ENCODE results near the gene FHIT. TPM values are rescaled to one million over a fixed set of nuclear protein-coding genes. Genes with fewer than 3 reads are reported as not detected.

FHIT gene
- total RNA-seq, 1 donor from 2014 or later, result 11.7 TPM

DNA sequence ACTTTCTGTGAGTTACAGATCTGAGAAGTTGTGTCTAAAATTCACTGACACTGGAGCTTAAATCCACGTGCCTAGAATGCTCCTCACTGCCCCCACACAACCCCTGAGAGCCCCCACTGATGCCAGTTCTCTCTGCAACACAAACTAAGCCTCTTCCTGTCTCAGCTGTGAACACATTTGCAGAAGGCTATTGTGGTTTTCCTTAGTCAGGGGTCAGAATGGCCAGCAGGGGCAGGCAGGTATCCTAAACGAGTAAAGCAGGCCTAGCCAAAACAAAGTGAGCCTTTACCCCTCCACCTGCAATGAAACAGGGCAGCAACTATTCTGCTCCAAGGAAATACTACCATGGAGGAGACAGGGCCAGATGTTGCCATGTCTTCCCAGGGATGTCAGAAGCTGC is 78.6 kb downstream of the FHIT start:
- no peak overlapping the region for H3K4me3 Mint-ChIP-seq
- no peaks in the 10 kb centered on the region for H3K36me3 Mint-ChIP-seq
- peaks cover 8% of the 10 kb centered on the region for H3K4me1 Mint-ChIP-seq (ENCODE audit: unreplicated experiment)
- peaks cover 9% of the 10 kb centered on the region for H3K9me3 Mint-ChIP-seq
- TF ChIP-seq, protein P1, sequence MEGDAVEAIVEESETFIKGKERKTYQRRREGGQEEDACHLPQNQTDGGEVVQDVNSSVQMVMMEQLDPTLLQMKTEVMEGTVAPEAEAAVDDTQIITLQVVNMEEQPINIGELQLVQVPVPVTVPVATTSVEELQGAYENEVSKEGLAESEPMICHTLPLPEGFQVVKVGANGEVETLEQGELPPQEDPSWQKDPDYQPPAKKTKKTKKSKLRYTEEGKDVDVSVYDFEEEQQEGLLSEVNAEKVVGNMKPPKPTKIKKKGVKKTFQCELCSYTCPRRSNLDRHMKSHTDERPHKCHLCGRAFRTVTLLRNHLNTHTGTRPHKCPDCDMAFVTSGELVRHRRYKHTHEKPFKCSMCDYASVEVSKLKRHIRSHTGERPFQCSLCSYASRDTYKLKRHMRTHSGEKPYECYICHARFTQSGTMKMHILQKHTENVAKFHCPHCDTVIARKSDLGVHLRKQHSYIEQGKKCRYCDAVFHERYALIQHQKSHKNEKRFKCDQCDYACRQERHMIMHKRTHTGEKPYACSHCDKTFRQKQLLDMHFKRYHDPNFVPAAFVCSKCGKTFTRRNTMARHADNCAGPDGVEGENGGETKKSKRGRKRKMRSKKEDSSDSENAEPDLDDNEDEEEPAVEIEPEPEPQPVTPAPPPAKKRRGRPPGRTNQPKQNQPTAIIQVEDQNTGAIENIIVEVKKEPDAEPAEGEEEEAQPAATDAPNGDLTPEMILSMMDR (conservative IDR thresholded peaks at IDR 0.05), result peak; percentile 52
- H3K27me3 Mint-ChIP-seq, result no peaks in the 10 kb centered on the region
- DNase-seq (ENCODE audit: extremely low spot score, unreplicated experiment), result no peak
- H3K27ac Mint-ChIP-seq, result no peak overlapping the region

DNA sequence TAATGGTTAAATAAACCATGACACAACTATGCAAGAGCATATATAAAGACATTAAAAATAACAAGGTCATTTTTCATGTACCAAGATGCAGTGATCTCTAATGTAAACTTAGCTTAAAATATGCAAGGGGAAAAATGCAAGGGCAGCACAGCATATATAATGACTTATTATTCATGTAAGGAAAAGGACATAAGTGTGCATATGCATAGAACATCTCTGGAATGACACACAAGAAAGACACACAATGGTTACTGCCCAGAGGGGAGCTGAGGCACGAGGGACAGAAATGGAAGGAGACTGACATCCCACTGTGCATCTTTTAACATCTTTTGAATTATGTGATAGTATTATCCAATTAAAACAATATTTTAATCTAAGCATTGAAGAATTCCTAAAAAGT is 79.0 kb downstream of the FHIT start:
- H3K4me3 Mint-ChIP-seq, result no peak overlapping the region
- no peak for DNase-seq (ENCODE audit: extremely low spot score, unreplicated experiment)
- H3K27ac Mint-ChIP-seq, result no peak overlapping the region
- peaks cover 8% of the 10 kb centered on the region for H3K4me1 Mint-ChIP-seq (ENCODE audit: unreplicated experiment)
- peaks cover 9% of the 10 kb centered on the region for H3K9me3 Mint-ChIP-seq
- no peaks in the 10 kb centered on the region for H3K27me3 Mint-ChIP-seq
- TF ChIP-seq, protein P1 (conservative IDR thresholded peaks at IDR 0.05), result no peak
- H3K36me3 Mint-ChIP-seq, result no peaks in the 10 kb centered on the region

DNA sequence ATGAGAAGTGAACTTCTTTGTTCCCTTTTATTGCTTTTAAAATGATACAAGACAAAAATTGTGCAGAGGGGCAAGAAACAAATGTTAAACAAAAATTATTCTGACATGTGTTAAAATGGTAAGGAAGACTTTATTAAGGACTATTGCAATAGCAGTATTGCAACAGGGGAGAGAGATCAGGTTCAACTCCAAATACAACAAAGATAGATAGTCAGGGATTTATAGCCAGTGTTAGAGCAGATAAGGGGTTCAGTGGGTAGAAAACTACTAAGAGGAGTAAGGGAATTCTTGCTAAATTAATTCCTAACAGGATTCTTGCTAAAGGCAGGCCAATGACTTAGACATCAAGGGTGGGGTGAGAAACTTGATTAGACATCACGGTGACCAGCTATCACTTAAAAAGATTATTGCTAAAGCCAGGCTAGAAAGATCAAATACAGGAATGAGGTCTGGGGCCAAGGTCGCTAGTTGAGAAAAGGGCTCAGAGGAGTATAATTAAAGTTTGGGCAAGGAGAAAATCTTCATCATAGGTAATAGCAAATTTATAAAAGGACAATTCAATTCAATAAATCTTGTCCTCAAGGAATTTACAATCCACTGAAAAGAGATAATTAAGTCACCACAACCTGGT is 81.5 kb downstream of the FHIT start:
- Mint-ChIP-seq H3K27me3 (no peaks in the 10 kb centered on the region), H3K4me1 (ENCODE audit: unreplicated experiment) (peaks cover 4% of the 10 kb centered on the region), H3K9me3 (no peaks in the 10 kb centered on the region), H3K36me3 (peaks cover 5% of the 10 kb centered on the region), H3K4me3 (no peak overlapping the region), H3K27ac (no peak overlapping the region)
- TF ChIP-seq, protein P1 (conservative IDR thresholded peaks at IDR 0.05), result no peak
- DNase-seq (ENCODE audit: extremely low spot score, unreplicated experiment), result no peak

- no peaks in the 10 kb centered on the region for H3K9me3 Mint-ChIP-seq
These were observed 83.0 kb downstream of the FHIT start for GRCh38 chr3:61168286-61168685.

GRCh38 chr3:61162965-61163364 is 88.3 kb downstream of the FHIT start:
- no peak overlapping the region for H3K4me3 Mint-ChIP-seq
- H3K27me3 Mint-ChIP-seq, result no peaks in the 10 kb centered on the region
- H3K36me3 Mint-ChIP-seq, result peaks cover 7% of the 10 kb centered on the region
- H3K9me3 Mint-ChIP-seq, result no peaks in the 10 kb centered on the region
- H3K27ac Mint-ChIP-seq, result no peak overlapping the region
- no peak for DNase-seq (ENCODE audit: extremely low spot score, unreplicated experiment)
- H3K4me1 Mint-ChIP-seq (ENCODE audit: unreplicated experiment), result peaks cover 7% of the 10 kb centered on the region
- TF ChIP-seq, protein P1 (conservative IDR thresholded peaks at IDR 0.05), result no peak

More at GRCh38 chr3:61168286-61168685, 83.0 kb downstream of the FHIT start:
- Mint-ChIP-seq H3K27me3 (no peaks in the 10 kb centered on the region), H3K36me3 (peaks cover 7% of the 10 kb centered on the region), H3K4me3 (no peak overlapping the region), H3K27ac (no peak overlapping the region), H3K4me1 (ENCODE audit: unreplicated experiment) (peaks cover 2% of the 10 kb centered on the region)
- DNase-seq (ENCODE audit: extremely low spot score, unreplicated experiment), result no peak
- TF ChIP-seq, protein P1 (conservative IDR thresholded peaks at IDR 0.05), result no peak
